ENCODE data around the gene COX7A2. TPM values are rescaled to one million over a fixed set of nuclear protein-coding genes. Genes with fewer than 3 reads are reported as not detected.

COX7A2 gene
- total and polyA plus RNA-seq, 2 of the 13 experiments (the other 11 are each of a cell fraction or from before 2014, with no cell fraction given) = 407 to 556 TPM

GRCh38 chr6:75284632-75285282 lies 41.2 kb upstream of the COX7A2 start, which contains the start of gene TMEM30A (continued):
- TF ChIP-seq ZBTB10 (CRISPR knock-in tag; IDR thresholded peaks at IDR 0.05; ENCODE audit: borderline replicate concordance) (no peak), ZNF383 (CRISPR knock-in tag; IDR thresholded peaks at IDR 0.05; ENCODE audit: borderline replicate concordance) (no peak), SUZ12 (IDR thresholded peaks at IDR 0.05; ENCODE audit: low read depth, low read length) (no peak), ZNF546 (CRISPR knock-in tag; conservative IDR thresholded peaks at IDR 0.05) (peak; percentile 83; the same call in 1 of the 2 replicates), CBX5 (CRISPR knock-in tag; IDR thresholded peaks at IDR 0.05; ENCODE audit: borderline replicate concordance) (peak; percentile 83; the same call in 1 of the 2 replicates), HCFC1 (IDR thresholded peaks at IDR 0.05; ENCODE audit: low read depth, low read length) (peak; percentile 39; the same call in 1 of the 2 replicates), TSC22D2 (CRISPR knock-in tag; IDR thresholded peaks at IDR 0.05; ENCODE audit: borderline replicate concordance) (0 out of 2 replicates have a peak, but pooled peaks have one; percentile 65), PRDM4 (CRISPR knock-in tag; IDR thresholded peaks at IDR 0.05; ENCODE audit: borderline replicate concordance) (no peak), SIN3B (IDR thresholded peaks at IDR 0.05; ENCODE audit: low read length) (no peak), GATAD1 (CRISPR knock-in tag; IDR thresholded peaks at IDR 0.05) (peak; percentile 90), KDM3A (CRISPR knock-in tag; IDR thresholded peaks at IDR 0.05; ENCODE audit: low read depth) (peak; percentile 64; the same call in 1 of the 2 replicates), ZNF318 (CRISPR knock-in tag; IDR thresholded peaks at IDR 0.05) (peak; percentile 51; the same call in 1 of the 2 replicates), BRF2 (CRISPR knock-in tag; IDR thresholded peaks at IDR 0.05) (peak; percentile 62; the same call in 1 of the 2 replicates)

Data from HepG2 (cell line).